MCF 10A (cell line): ENCODE results near the gene USP10. TPM values are rescaled to one million over a fixed set of nuclear protein-coding genes. Genes with fewer than 3 reads are reported as not detected.

Experiments used
- BruUV-seq: library from RNA; stranded (reverse); fragments of 400-500 nt; replicated peaks from 2 replicates; lab custom pipeline; 2021; lab: Mats Ljungman, UMichigan
- CTCF ChIA-PET: fragments of 300-600 bp; sonication (Branson Sonifier 250); formaldehyde crosslinking; extraction: SDS; loops from one replicate; lab custom pipeline; 2021; ENCODE audit warnings: antibody characterized with exemption, inconsistent platforms; lab: Yijun Ruan, JAX
- POLR2A ChIA-PET: fragments of 300-600, 350-650 bp; sonication (Branson Sonifier 250); formaldehyde crosslinking; extraction: SDS; loops from one replicate; lab custom pipeline; 2020; ENCODE audit warnings: antibody characterized with exemption, inconsistent platforms; lab: Yijun Ruan, JAX
- DNase-seq: peaks from one replicate; pipeline ENCODE4 v3.0.0-alpha.2; 2018; ENCODE audit not compliant: unreplicated experiment
- H3K27ac Mint-ChIP-seq: one replicate; pipeline ENCODE4 v1.8.0; 2022; ENCODE audit warnings: mild to moderate bottlenecking, low read depth, mixed read lengths; ENCODE audit not compliant: unreplicated experiment
- H3K27me3 Mint-ChIP-seq: one replicate; pipeline ENCODE4 v1.8.0; 2022; ENCODE audit warnings: mixed read lengths; ENCODE audit not compliant: insufficient read depth, unreplicated experiment
- H3K36me3 Mint-ChIP-seq: one replicate; pipeline ENCODE4 v1.8.0; 2022; ENCODE audit warnings: mild to moderate bottlenecking, moderate library complexity, mixed read lengths; ENCODE audit not compliant: insufficient read depth, unreplicated experiment
- H3K4me1 Mint-ChIP-seq: one replicate; pipeline ENCODE4 v1.8.0; 2022; ENCODE audit warnings: mixed read lengths; ENCODE audit not compliant: insufficient read depth, unreplicated experiment
- H3K4me3 Mint-ChIP-seq: one replicate; pipeline ENCODE4 v1.8.0; 2022; ENCODE audit warnings: mild to moderate bottlenecking, moderate library complexity, mixed read lengths; ENCODE audit not compliant: unreplicated experiment
- H3K9me3 Mint-ChIP-seq: one replicate; pipeline ENCODE4 v1.8.0; 2022; ENCODE audit warnings: mixed read lengths; ENCODE audit not compliant: unreplicated experiment
- intact Hi-C: fragments of 100-400 bp; cut with micrococcal nuclease; formaldehyde crosslinking; loops from 2 replicates; pipeline ENCODE4 v1.14.1; 2022
- total RNA-seq: library from RNA; stranded (reverse); gene quantifications from 2 replicates; pipeline ENCODE4 v1.2.3, GENCODE V29; 2022
- TF ChIP-seq, protein P1 (sequence below): fragments of 200-600 bp; IDR thresholded peaks from one replicate; pipeline ENCODE4 v1.8.0; 2022; ENCODE audit warnings: antibody characterized with exemption, mild to moderate bottlenecking; ENCODE audit not compliant: unreplicated experiment

Gene USP10
- total RNA-seq, 1 experiment from 2014 or later, result 129 TPM

DNA sequence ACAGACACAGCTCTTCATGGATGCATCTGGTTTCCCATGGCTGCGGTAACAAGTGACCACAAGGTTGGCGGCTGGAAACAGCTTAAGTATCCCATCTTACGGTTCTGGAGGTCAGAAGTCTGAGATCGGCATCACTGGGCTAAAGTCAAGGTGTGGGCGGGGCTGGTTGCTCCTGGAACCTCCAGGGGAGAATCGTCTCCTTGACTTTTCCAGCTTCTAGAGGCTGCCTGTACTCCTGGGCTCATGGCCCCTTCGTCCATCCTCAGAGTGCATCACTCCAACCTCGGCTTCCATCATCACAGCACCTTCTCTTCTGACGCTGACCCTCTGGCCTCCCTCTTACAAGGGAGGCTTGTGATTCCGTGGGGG, 107.1 kb downstream of the USP10 start:
- ChIA-PET POLR2A (interaction anchor here (0.5 kb wide), 1 partner anchor 128 kb away, joined by 4 read pairs; no protein-coding TSS in a partner anchor), CTCF (interaction anchor here (1.0 kb wide), 1 partner anchor 164 kb away, joined by 3 read pairs; no protein-coding TSS in a partner anchor)
- no peak for DNase-seq
- BruUV-seq, result no TSS peak
- Mint-ChIP-seq H3K27ac (no peak overlapping the region), H3K27me3 (no peaks in the 10 kb centered on the region), H3K9me3 (no peaks in the 10 kb centered on the region), H3K4me3 (peak overlapping the region; percentile 44), H3K36me3 (peaks cover 7% of the 10 kb centered on the region), H3K4me1 (no peaks in the 10 kb centered on the region)
- TF ChIP-seq, protein P1, sequence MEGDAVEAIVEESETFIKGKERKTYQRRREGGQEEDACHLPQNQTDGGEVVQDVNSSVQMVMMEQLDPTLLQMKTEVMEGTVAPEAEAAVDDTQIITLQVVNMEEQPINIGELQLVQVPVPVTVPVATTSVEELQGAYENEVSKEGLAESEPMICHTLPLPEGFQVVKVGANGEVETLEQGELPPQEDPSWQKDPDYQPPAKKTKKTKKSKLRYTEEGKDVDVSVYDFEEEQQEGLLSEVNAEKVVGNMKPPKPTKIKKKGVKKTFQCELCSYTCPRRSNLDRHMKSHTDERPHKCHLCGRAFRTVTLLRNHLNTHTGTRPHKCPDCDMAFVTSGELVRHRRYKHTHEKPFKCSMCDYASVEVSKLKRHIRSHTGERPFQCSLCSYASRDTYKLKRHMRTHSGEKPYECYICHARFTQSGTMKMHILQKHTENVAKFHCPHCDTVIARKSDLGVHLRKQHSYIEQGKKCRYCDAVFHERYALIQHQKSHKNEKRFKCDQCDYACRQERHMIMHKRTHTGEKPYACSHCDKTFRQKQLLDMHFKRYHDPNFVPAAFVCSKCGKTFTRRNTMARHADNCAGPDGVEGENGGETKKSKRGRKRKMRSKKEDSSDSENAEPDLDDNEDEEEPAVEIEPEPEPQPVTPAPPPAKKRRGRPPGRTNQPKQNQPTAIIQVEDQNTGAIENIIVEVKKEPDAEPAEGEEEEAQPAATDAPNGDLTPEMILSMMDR, result no peak
- intact Hi-C loops, result no loop called here

DNA sequence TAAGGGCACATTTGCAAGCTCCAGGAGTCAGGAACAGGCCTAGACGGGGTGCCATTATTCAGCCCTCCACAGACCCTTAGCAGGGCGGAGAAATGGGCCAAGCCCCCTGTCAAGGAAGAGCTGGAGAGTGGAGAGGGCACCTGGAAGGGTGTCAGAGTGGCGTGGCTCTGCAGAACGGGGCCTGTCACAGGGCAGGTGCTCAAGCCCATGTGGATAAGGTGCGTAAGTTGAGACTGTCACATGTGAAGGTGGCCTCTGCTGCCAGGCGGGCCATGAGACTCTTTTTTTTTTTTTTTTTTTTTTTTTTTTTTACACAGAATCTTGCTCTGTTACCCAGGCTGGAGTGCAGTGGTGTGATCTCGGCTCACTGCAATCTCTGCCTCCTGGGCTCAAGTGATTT, 108.0 kb downstream of the USP10 start:
- Mint-ChIP-seq H3K4me1 (no peaks in the 10 kb centered on the region), H3K9me3 (no peaks in the 10 kb centered on the region), H3K27me3 (peaks cover 4% of the 10 kb centered on the region), H3K4me3 (no peak overlapping the region), H3K27ac (no peak overlapping the region), H3K36me3 (no peaks in the 10 kb centered on the region)
- no peak for DNase-seq
- ChIA-PET CTCF (interaction anchor here (1.2 kb wide), 1 partner anchor 53 kb away, joined by 3 read pairs; no protein-coding TSS in a partner anchor), POLR2A (no interaction called here)
- no TSS peak for BruUV-seq
- TF ChIP-seq, protein P1, result no peak
- intact Hi-C loops, result no loop called here

DNA sequence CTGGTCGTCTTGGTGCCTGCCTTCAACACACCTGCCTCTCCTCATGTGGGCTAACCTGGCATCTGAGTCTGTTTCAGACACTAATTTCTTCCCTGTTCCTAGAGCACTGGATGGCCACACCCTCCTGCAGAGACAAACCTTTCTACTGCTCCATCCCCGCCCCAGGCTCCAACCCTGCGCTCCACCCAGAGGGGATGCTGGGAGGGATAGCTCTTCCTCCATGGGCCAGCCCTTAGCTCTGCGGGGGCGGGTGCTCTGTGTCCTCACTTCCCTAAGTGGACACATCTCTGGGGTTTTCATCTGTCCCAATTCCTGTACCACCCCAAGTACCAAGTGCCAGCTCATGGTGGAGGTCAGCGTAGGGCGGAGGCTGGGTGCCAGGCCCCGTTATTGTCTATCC, 109.0 kb downstream of the USP10 start:
- BruUV-seq, result no TSS peak
- H3K4me1 Mint-ChIP-seq, result no peaks in the 10 kb centered on the region
- no peaks in the 10 kb centered on the region for H3K36me3 Mint-ChIP-seq
- no peak overlapping the region for H3K27ac Mint-ChIP-seq
- peaks cover 15% of the 10 kb centered on the region for H3K27me3 Mint-ChIP-seq
- no peaks in the 10 kb centered on the region for H3K9me3 Mint-ChIP-seq
- DNase-seq, result no peak
- TF ChIP-seq, protein P1, result no peak
- ChIA-PET POLR2A (interaction anchor here (0.6 kb wide), 1 partner anchor 16 kb away, joined by 3 read pairs; no protein-coding TSS in a partner anchor), CTCF (interaction anchor here (0.8 to 1.2 kb wide), 2 partner anchors 27 to 54 kb away, joined by 3 read pairs; no protein-coding TSS in a partner anchor)
- intact Hi-C loops, result no loop called here
- H3K4me3 Mint-ChIP-seq, result no peak overlapping the region

DNA sequence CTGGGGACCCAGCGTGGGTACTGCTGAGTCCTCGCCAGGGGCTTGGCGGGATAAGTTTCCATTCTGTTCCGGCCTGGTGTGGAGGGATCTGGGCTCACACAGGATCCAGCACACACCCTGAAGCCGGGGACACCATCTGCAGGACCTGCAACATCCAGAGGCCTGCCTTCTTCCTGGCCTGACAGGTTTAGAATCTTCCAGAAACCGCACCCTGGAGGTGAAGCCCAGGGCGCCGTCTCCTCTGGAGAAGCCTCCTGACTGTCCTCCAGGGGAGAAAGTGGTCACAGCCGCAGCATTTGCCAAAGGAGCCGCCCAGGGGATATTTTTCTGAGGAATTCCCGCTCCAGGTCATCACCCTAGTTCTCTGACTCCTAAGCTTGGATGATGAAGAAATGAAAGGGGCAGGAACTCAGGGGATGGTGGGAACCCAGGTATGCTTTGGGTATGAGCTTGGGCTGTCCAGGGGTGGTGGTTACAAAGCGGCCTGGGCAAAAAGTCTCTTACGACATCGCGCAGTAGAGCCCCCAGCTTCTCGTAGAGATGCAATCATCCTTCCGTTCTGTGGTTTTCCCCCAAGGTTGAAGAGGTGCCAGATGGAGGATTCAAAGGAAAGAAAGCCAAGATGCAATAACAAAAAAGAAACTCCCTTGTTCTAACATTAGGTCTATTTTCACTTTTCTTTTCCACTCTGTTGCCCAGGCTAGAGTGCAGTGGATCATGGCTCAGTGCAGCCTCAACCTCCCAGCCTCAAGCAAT, 110.9 kb downstream of the USP10 start:
- ChIA-PET CTCF (interaction anchor here (0.6 kb wide), 1 partner anchor 55 kb away, joined by 4 read pairs; no protein-coding TSS in a partner anchor), POLR2A (interaction anchor here (0.7 kb wide), 1 partner anchor 800 kb away, joined by 4 read pairs; no protein-coding TSS in a partner anchor)
- DNase-seq, result peak; percentile 94
- no peaks in the 10 kb centered on the region for H3K9me3 Mint-ChIP-seq
- no peaks in the 10 kb centered on the region for H3K4me1 Mint-ChIP-seq
- H3K27ac Mint-ChIP-seq, result no peak overlapping the region
- H3K4me3 Mint-ChIP-seq, result no peak overlapping the region
- intact Hi-C loops, result no loop called here
- no peaks in the 10 kb centered on the region for H3K36me3 Mint-ChIP-seq
- TF ChIP-seq, protein P1, result no peak
- peaks cover 33% of the 10 kb centered on the region for H3K27me3 Mint-ChIP-seq
- BruUV-seq, result no TSS peak
